Stimulated activated CD4-positive, alpha-beta T cell treated with anti-CD3 and anti-CD28 coated beads, Interleukin-12 subunit alpha, Interleukin-12 subunit beta, amount 100 ng/mL, for 24 hours (primary cell): ENCODE measurements around the gene URB1.
"Not testable (repeated sequence)": the region's sequence is repeated elsewhere in the genome, so short reads cannot be mapped to it uniquely, and the experiment has no call there.

Experiments used
- DNase-seq, 2 experiments: peaks; one replicate each; pipeline ENCODE4 v3.0.0-alpha.2; 2020; ENCODE audit warnings: low read depth in 2 of 2

The URB1 gene

GRCh38 chr21:32298148-32298559, 94.7 kb downstream of the URB1 start:
- DNase-seq: no peak

- no peak for DNase-seq
Measured at GRCh38 chr21:32297449-32297848, 95.4 kb downstream of the URB1 start.

GRCh38 chr21:32285476-32285875, 107.3 kb downstream of the URB1 start:
- no peak for DNase-seq

- no peak for DNase-seq
Measured at GRCh38 chr21:32282992-32283391, 109.8 kb downstream of the URB1 start.

- no peak for DNase-seq
Measured at GRCh38 chr21:32281531-32281930, 111.3 kb downstream of the URB1 start.

- DNase-seq: no peak
Measured at GRCh38 chr21:32279377-32279680, 113.5 kb downstream of the URB1 start.

- DNase-seq: peak; percentile 97 to 98
Measured at GRCh38 chr21:32278518-32279376, 114.1 kb downstream of the URB1 start, which contains the start of gene MIS18A. Gene MIS18A (minus strand): TSS chr21:32279049. CDS start chr21:32279014, 35 bp downstream.

- DNase-seq: no peak
Measured at GRCh38 chr21:32278103-32278502, 114.7 kb downstream of the URB1 start.

- no peak for DNase-seq
Measured at GRCh38 chr21:32276671-32277070, 116.1 kb downstream of the URB1 start.

GRCh38 chr21:32270748-32271147, 122.1 kb downstream of the URB1 start:
- DNase-seq: no peak

GRCh38 chr21:32265321-32265720, 127.5 kb downstream of the URB1 start:
- not testable (repeated sequence) for DNase-seq

GRCh38 chr21:32261929-32262328, 130.9 kb downstream of the URB1 start:
- DNase-seq: no peak
